ENCODE results near the gene PAQR4. TPM values are rescaled to one million over a fixed set of nuclear protein-coding genes. Genes with fewer than 3 reads are reported as not detected.

The PAQR4 gene
- total and polyA plus RNA-seq, 12 donors, result 3.7 to 17.9 (median 7.1) TPM

- Histone ChIP-seq H3K36me3 (no peaks in the 10 kb centered on the region), H3K9me3 (no peaks in the 10 kb centered on the region), H3K27me3 (peaks cover 0 to 32% (median 11%) of the 10 kb centered on the region in 7 donors), H3K4me3 (no peak overlapping the region), H3K27ac (no peak overlapping the region), H3K4me1 (peaks cover 3 to 26% (median 10%) of the 10 kb centered on the region in 9 donors)
- intact Hi-C loops (cut with DNase I), result no loop called here
- WGBS, 2 donors, result 68 to 69% methylated on average over 8 of the region's 8 CpGs
- ATAC-seq (no peak), DNase-seq (no peak)
- no peak for TF ChIP-seq CTCF (IDR thresholded peaks at IDR 0.05)
Measured at GRCh38 chr16:2988590-2989099, 19.5 kb downstream of the PAQR4 start.

- H3K9me3 ChIP-seq, result no peaks in the 10 kb centered on the region
- no peak for TF ChIP-seq CTCF (IDR thresholded peaks at IDR 0.05)
- H3K27me3 ChIP-seq, result peaks cover 0 to 32% (median 11%) of the 10 kb centered on the region in 7 donors
- no peaks in the 10 kb centered on the region for H3K36me3 ChIP-seq
- ATAC-seq, result no peak
- H3K27ac ChIP-seq, result no peak overlapping the region
- intact Hi-C loops (cut with DNase I), result no loop called here
- H3K4me3 ChIP-seq, result no peak overlapping the region
- no peak for DNase-seq
- peaks cover 0 to 6% (median 0%) of the 10 kb centered on the region in 9 donors for H3K4me1 ChIP-seq
- 75% methylated on average over 10 of the region's 10 CpGs for WGBS, 2 donors
Measured at GRCh38 chr16:2990891-2991290, 21.7 kb downstream of the PAQR4 start.

GRCh38 chr16:2991566-2992261, 22.6 kb downstream of the PAQR4 start:
- DNase-seq, result no peak
- H3K4me3 ChIP-seq, result no peak overlapping the region
- no peak for ATAC-seq
- intact Hi-C loops (cut with DNase I), result no loop called here
- no peak for TF ChIP-seq CTCF (IDR thresholded peaks at IDR 0.05)
- H3K36me3 ChIP-seq, result no peaks in the 10 kb centered on the region
- WGBS, 2 donors, result 85 to 88% methylated on average over 12 of the region's 12 CpGs
- H3K9me3 ChIP-seq, result no peaks in the 10 kb centered on the region
- H3K27ac ChIP-seq, result no peak overlapping the region
- H3K4me1 ChIP-seq, result no peaks in the 10 kb centered on the region
- peaks cover 0 to 32% (median 11%) of the 10 kb centered on the region in 7 donors for H3K27me3 ChIP-seq

- TF ChIP-seq CTCF (IDR thresholded peaks at IDR 0.05), result no peak
- Histone ChIP-seq H3K27ac (no peak overlapping the region), H3K4me3 (no peak overlapping the region), H3K36me3 (no peaks in the 10 kb centered on the region), H3K27me3 (peaks cover 0 to 29% (median 11%) of the 10 kb centered on the region in 7 donors), H3K9me3 (no peaks in the 10 kb centered on the region), H3K4me1 (no peaks in the 10 kb centered on the region)
- no peak for DNase-seq
- 80 to 86% methylated on average over 14 of the region's 14 CpGs for WGBS, 2 donors
- intact Hi-C loops (cut with DNase I), result no loop called here
- ATAC-seq, result no peak
Measured at GRCh38 chr16:2992383-2993081, 23.4 kb downstream of the PAQR4 start.
